MCF 10A (cell line): ENCODE results near the gene NRXN3. TPM values are rescaled to one million over a fixed set of nuclear protein-coding genes. Genes with fewer than 3 reads are reported as not detected.
A peak's percentile ranks its signal among the peaks of the same experiment; 100 is the strongest.

Source experiments
- BruUV-seq: library from RNA; stranded (reverse); fragments of 400-500 nt; replicated peaks from 2 replicates; lab custom pipeline; 2021; lab: Mats Ljungman, UMichigan
- CTCF ChIA-PET: fragments of 300-600 bp; sonication (Branson Sonifier 250); formaldehyde crosslinking; extraction: SDS; loops from one replicate; lab custom pipeline; 2021; ENCODE audit warnings: antibody characterized with exemption, inconsistent platforms; lab: Yijun Ruan, JAX
- POLR2A ChIA-PET: fragments of 300-600, 350-650 bp; sonication (Branson Sonifier 250); formaldehyde crosslinking; extraction: SDS; loops from one replicate; lab custom pipeline; 2020; ENCODE audit warnings: antibody characterized with exemption, inconsistent platforms; lab: Yijun Ruan, JAX
- DNase-seq: peaks from one replicate; pipeline ENCODE4 v3.0.0-alpha.2; 2018; ENCODE audit not compliant: unreplicated experiment
- H3K27ac Mint-ChIP-seq: one replicate; pipeline ENCODE4 v1.8.0; 2022; ENCODE audit warnings: mild to moderate bottlenecking, low read depth, mixed read lengths; ENCODE audit not compliant: unreplicated experiment
- H3K27me3 Mint-ChIP-seq: one replicate; pipeline ENCODE4 v1.8.0; 2022; ENCODE audit warnings: mixed read lengths; ENCODE audit not compliant: insufficient read depth, unreplicated experiment
- H3K36me3 Mint-ChIP-seq: one replicate; pipeline ENCODE4 v1.8.0; 2022; ENCODE audit warnings: mild to moderate bottlenecking, moderate library complexity, mixed read lengths; ENCODE audit not compliant: insufficient read depth, unreplicated experiment
- H3K4me1 Mint-ChIP-seq: one replicate; pipeline ENCODE4 v1.8.0; 2022; ENCODE audit warnings: mixed read lengths; ENCODE audit not compliant: insufficient read depth, unreplicated experiment
- H3K4me3 Mint-ChIP-seq: one replicate; pipeline ENCODE4 v1.8.0; 2022; ENCODE audit warnings: mild to moderate bottlenecking, moderate library complexity, mixed read lengths; ENCODE audit not compliant: unreplicated experiment
- H3K9me3 Mint-ChIP-seq: one replicate; pipeline ENCODE4 v1.8.0; 2022; ENCODE audit warnings: mixed read lengths; ENCODE audit not compliant: unreplicated experiment
- CTCF ChIP-seq: fragments of 200-600 bp; IDR thresholded peaks from one replicate; pipeline ENCODE4 v1.8.0; 2022; ENCODE audit warnings: antibody characterized with exemption, mild to moderate bottlenecking; ENCODE audit not compliant: unreplicated experiment
- intact Hi-C: fragments of 100-400 bp; cut with micrococcal nuclease; formaldehyde crosslinking; loops from 2 replicates; pipeline ENCODE4 v1.14.1; 2022
- total RNA-seq: library from RNA; stranded (reverse); gene quantifications from 2 replicates; pipeline ENCODE4 v1.2.3, GENCODE V29; 2022

Gene NRXN3
- total RNA-seq, 1 experiment from 2014 or later = not detected

- H3K27me3 Mint-ChIP-seq = peaks cover 52% of the 10 kb centered on the region
- H3K4me3 Mint-ChIP-seq = no peak overlapping the region
- H3K27ac Mint-ChIP-seq = no peak overlapping the region
- POLR2A ChIA-PET = no interaction called here
- peaks cover 6% of the 10 kb centered on the region for H3K36me3 Mint-ChIP-seq
- no peak for TF ChIP-seq CTCF
- peaks cover 7% of the 10 kb centered on the region for H3K9me3 Mint-ChIP-seq
- BruUV-seq = no TSS peak
- intact Hi-C loops = no loop called here
- CTCF ChIA-PET = interaction anchor here (0.5 kb wide), 1 partner anchor 755 kb away, joined by 3 read pairs; no protein-coding TSS in a partner anchor
- H3K4me1 Mint-ChIP-seq = no peaks in the 10 kb centered on the region
- no peak for DNase-seq
These were observed 566.9 kb downstream of the NRXN3 start for GRCh38 chr14:78737116-78737515.

- TF ChIP-seq CTCF = no peak
- POLR2A ChIA-PET = no interaction called here
- no TSS peak for BruUV-seq
- Mint-ChIP-seq H3K4me3 (no peak overlapping the region), H3K9me3 (peaks cover 7% of the 10 kb centered on the region), H3K36me3 (peaks cover 6% of the 10 kb centered on the region), H3K27me3 (peaks cover 52% of the 10 kb centered on the region), H3K27ac (no peak overlapping the region), H3K4me1 (no peaks in the 10 kb centered on the region)
- intact Hi-C loops = no loop called here
- CTCF ChIA-PET = interaction anchor here (0.5 kb wide), 1 partner anchor 755 kb away, joined by 3 read pairs; no protein-coding TSS in a partner anchor
- no peak for DNase-seq
These were observed 567.4 kb downstream of the NRXN3 start for GRCh38 chr14:78737601-78738000.

GRCh38 chr14:78746086-78746595, 576.0 kb downstream of the NRXN3 start:
- TF ChIP-seq CTCF = no peak
- H3K27ac Mint-ChIP-seq = no peak overlapping the region
- intact Hi-C loops = no loop called here
- H3K27me3 Mint-ChIP-seq = peaks cover 12% of the 10 kb centered on the region
- ChIA-PET CTCF (interaction anchor here (0.5 kb wide), 2 partner anchors 145 to 924 kb away, joined by 3 to 6 read pairs; no protein-coding TSS in a partner anchor), POLR2A (no interaction called here)
- no peaks in the 10 kb centered on the region for H3K36me3 Mint-ChIP-seq
- H3K4me3 Mint-ChIP-seq = no peak overlapping the region
- H3K4me1 Mint-ChIP-seq = peaks cover 6% of the 10 kb centered on the region
- no peaks in the 10 kb centered on the region for H3K9me3 Mint-ChIP-seq
- no TSS peak for BruUV-seq
- DNase-seq = no peak

GRCh38 chr14:78747813-78748212, 577.6 kb downstream of the NRXN3 start:
- no TSS peak for BruUV-seq
- DNase-seq = no peak
- intact Hi-C loops = no loop called here
- peaks cover 11% of the 10 kb centered on the region for H3K27me3 Mint-ChIP-seq
- ChIA-PET POLR2A (no interaction called here), CTCF (interaction anchor here (0.5 to 1.0 kb wide), 3 partner anchors 18 to 267 kb away, joined by 3 read pairs; no protein-coding TSS in a partner anchor)
- H3K4me3 Mint-ChIP-seq = peak overlapping the region; percentile 36
- H3K4me1 Mint-ChIP-seq = peaks cover 13% of the 10 kb centered on the region
- no peaks in the 10 kb centered on the region for H3K36me3 Mint-ChIP-seq
- no peak overlapping the region for H3K27ac Mint-ChIP-seq
- no peak for TF ChIP-seq CTCF
- H3K9me3 Mint-ChIP-seq = no peaks in the 10 kb centered on the region
